Neuron (in vitro differentiated cells): ENCODE data around the gene DGKQ.
"Not testable (repeated sequence)": the region's sequence is repeated elsewhere in the genome, so short reads cannot be mapped to it uniquely, and the experiment has no call there.

Experiments used
- H2AFZ ChIP-seq: one replicate; pipeline ENCODE4 v1.6.1; 2013; ENCODE audit warnings: low read depth, mild to moderate bottlenecking, inconsistent platforms, low read length, moderate library complexity
- H3K27me3 ChIP-seq: one replicate; pipeline ENCODE4 v1.6.1; 2013; ENCODE audit warnings: low read length; ENCODE audit not compliant: insufficient read depth
- H3K36me3 ChIP-seq: one replicate; pipeline ENCODE4 v1.6.1; 2013; ENCODE audit warnings: low read length; ENCODE audit not compliant: insufficient read depth
- H3K4me1 ChIP-seq: one replicate; pipeline ENCODE4 v1.6.1; 2013; ENCODE audit warnings: low read length; ENCODE audit not compliant: insufficient read depth
- H3K4me3 ChIP-seq: 2 replicates; pipeline ENCODE4 v1.5.1; 2013; ENCODE audit warnings: mild to moderate bottlenecking, low read length, moderate library complexity
- H3K9me3 ChIP-seq: one replicate; pipeline ENCODE4 v1.6.1; 2013; ENCODE audit warnings: low read length

DGKQ gene

GRCh38 chr4:925771-926500, 47.4 kb downstream of the DGKQ start:
- Histone ChIP-seq H3K36me3 (peaks cover 2% of the 10 kb centered on the region), H3K27me3 (no peaks in the 10 kb centered on the region), H3K9me3 (peaks cover 2% of the 10 kb centered on the region), H3K4me1 (peaks cover 10% of the 10 kb centered on the region), H2AFZ (no peak overlapping the region), H3K4me3 (no peak overlapping the region)

GRCh38 chr4:925171-925570, 48.2 kb downstream of the DGKQ start:
- H3K4me3 ChIP-seq: no peak overlapping the region
- H3K27me3 ChIP-seq: no peaks in the 10 kb centered on the region
- H3K9me3 ChIP-seq: peaks cover 2% of the 10 kb centered on the region
- peaks cover 3% of the 10 kb centered on the region for H3K4me1 ChIP-seq
- no peak overlapping the region for H2AFZ ChIP-seq
- H3K36me3 ChIP-seq: peaks cover 2% of the 10 kb centered on the region

- H2AFZ ChIP-seq: no peak overlapping the region
Measured at GRCh38 chr4:924107-925096, 49.0 kb downstream of the DGKQ start.

GRCh38 chr4:921830-922331, 51.5 kb downstream of the DGKQ start:
- Histone ChIP-seq H3K4me3 (no peak overlapping the region), H2AFZ (no peak overlapping the region), H3K9me3 (peaks cover 7% of the 10 kb centered on the region), H3K27me3 (no peaks in the 10 kb centered on the region), H3K36me3 (peaks cover 2% of the 10 kb centered on the region), H3K4me1 (no peaks in the 10 kb centered on the region)

More at GRCh38 chr4:924107-925096, 49.0 kb downstream of the DGKQ start:
- H3K27me3 ChIP-seq: no peaks in the 10 kb centered on the region
- no peak overlapping the region for H3K4me3 ChIP-seq
- no peaks in the 10 kb centered on the region for H3K4me1 ChIP-seq
- peaks cover 2% of the 10 kb centered on the region for H3K36me3 ChIP-seq
- H3K9me3 ChIP-seq: peaks cover 2% of the 10 kb centered on the region

- H3K9me3 ChIP-seq, H3K27me3 ChIP-seq, H3K4me3 ChIP-seq, H2AFZ ChIP-seq, H3K4me1 ChIP-seq, H3K36me3 ChIP-seq: not testable (repeated sequence)
Measured at GRCh38 chr4:919004-919680, 54.2 kb downstream of the DGKQ start.

GRCh38 chr4:918591-918990, 54.8 kb downstream of the DGKQ start:
- not testable (repeated sequence) for H3K4me3 ChIP-seq, H3K36me3 ChIP-seq, H3K27me3 ChIP-seq, H3K9me3 ChIP-seq, H3K4me1 ChIP-seq, H2AFZ ChIP-seq

- H3K4me3 ChIP-seq: no peak overlapping the region
- H3K36me3 ChIP-seq: peaks cover 2% of the 10 kb centered on the region
- no peak overlapping the region for H2AFZ ChIP-seq
- H3K27me3 ChIP-seq: no peaks in the 10 kb centered on the region
- peaks cover 7% of the 10 kb centered on the region for H3K9me3 ChIP-seq
- H3K4me1 ChIP-seq: no peaks in the 10 kb centered on the region
Measured at GRCh38 chr4:917992-918391, 55.4 kb downstream of the DGKQ start.

GRCh38 chr4:917466-917865, 55.9 kb downstream of the DGKQ start:
- H3K4me3 ChIP-seq: no peak overlapping the region
- H3K4me1 ChIP-seq: no peaks in the 10 kb centered on the region
- H2AFZ ChIP-seq: no peak overlapping the region
- no peaks in the 10 kb centered on the region for H3K27me3 ChIP-seq
- H3K36me3 ChIP-seq: peaks cover 3% of the 10 kb centered on the region
- H3K9me3 ChIP-seq: peaks cover 6% of the 10 kb centered on the region

GRCh38 chr4:915595-915994, 57.8 kb downstream of the DGKQ start:
- Histone ChIP-seq H3K9me3 (peaks cover 5% of the 10 kb centered on the region), H2AFZ (no peak overlapping the region), H3K4me3 (no peak overlapping the region), H3K27me3 (no peaks in the 10 kb centered on the region), H3K36me3 (peaks cover 17% of the 10 kb centered on the region), H3K4me1 (no peaks in the 10 kb centered on the region)

GRCh38 chr4:915041-915474, 58.3 kb downstream of the DGKQ start:
- Histone ChIP-seq H3K4me1 (no peaks in the 10 kb centered on the region), H3K27me3 (no peaks in the 10 kb centered on the region), H3K4me3 (no peak overlapping the region), H3K36me3 (peaks cover 20% of the 10 kb centered on the region), H2AFZ (no peak overlapping the region), H3K9me3 (peaks cover 5% of the 10 kb centered on the region)

- Histone ChIP-seq H2AFZ (no peak overlapping the region), H3K36me3 (peaks cover 20% of the 10 kb centered on the region), H3K4me1 (no peaks in the 10 kb centered on the region), H3K27me3 (no peaks in the 10 kb centered on the region), H3K9me3 (peaks cover 5% of the 10 kb centered on the region), H3K4me3 (no peak overlapping the region)
Measured at GRCh38 chr4:914531-914930, 58.8 kb downstream of the DGKQ start.

- H3K27me3 ChIP-seq: no peaks in the 10 kb centered on the region
- H3K4me3 ChIP-seq: no peak overlapping the region
- peaks cover 26% of the 10 kb centered on the region for H3K36me3 ChIP-seq
- peaks cover 2% of the 10 kb centered on the region for H3K9me3 ChIP-seq
- H2AFZ ChIP-seq: no peak overlapping the region
- no peaks in the 10 kb centered on the region for H3K4me1 ChIP-seq
Measured at GRCh38 chr4:913280-913618, 60.1 kb downstream of the DGKQ start.
